Activated CD4-positive, alpha-beta T cell treated with anti-CD3 and anti-CD28 coated beads for 4 hours (primary cell): ENCODE measurements around the gene OR2V1.
"Not testable (repeated sequence)": the region's sequence is repeated elsewhere in the genome, so short reads cannot be mapped to it uniquely, and the experiment has no call there.

Experiments used
- DNase-seq, 2 donors: peaks; one replicate each; pipeline ENCODE4 v3.0.0-alpha.2; 2020

Gene OR2V1

GRCh38 chr5:181100121-181100875 is 30.7 kb downstream of the OR2V1 start:
- no peak for DNase-seq

- no peak for DNase-seq
Measured at GRCh38 chr5:181099602-181100086, 31.3 kb downstream of the OR2V1 start.

GRCh38 chr5:181098762-181099601 is 32.0 kb downstream of the OR2V1 start:
- DNase-seq: no peak

DNA sequence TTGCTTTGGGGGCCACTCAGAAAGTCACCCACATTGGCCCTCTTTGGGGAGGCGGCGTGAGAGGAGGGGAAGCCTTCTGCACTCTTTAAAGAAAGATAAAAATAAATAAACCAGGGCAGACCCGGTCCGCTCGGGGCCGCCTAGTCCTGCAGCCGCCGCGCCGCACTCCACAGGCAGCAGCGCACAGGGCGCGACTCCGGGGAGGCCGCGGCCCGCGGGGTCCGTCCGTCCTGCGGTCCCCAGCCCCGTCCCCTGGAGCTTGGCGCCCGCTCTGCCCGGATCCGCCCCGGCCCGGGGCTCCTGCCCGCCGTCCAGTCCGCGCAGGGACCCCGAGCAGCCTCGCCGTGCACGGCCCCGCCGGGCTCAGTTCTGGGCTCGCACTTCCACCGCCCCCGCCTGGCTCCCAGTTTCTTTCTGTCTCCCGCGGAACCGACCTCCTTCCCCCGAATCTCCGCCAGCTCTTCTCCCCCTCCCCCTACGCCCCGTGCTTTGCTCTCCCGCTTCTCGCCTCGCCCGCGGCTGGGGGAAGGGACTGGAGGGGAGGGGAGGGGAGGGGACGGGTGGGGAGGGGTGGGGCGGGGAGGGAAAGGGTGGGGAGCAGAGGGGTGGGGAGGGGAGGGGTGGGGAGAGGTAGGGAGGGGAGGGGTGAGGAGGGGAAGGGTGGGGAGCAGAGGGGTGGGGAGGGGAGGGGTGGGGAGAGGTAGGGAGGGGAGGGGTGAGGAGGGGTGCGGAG is 33.0 kb downstream of the OR2V1 start:
- not testable (repeated sequence) for DNase-seq

- DNase-seq: not testable (repeated sequence)
Measured at GRCh38 chr5:181097383-181097753, 33.6 kb downstream of the OR2V1 start.

- not testable (repeated sequence) for DNase-seq
Measured at GRCh38 chr5:181096721-181097382, 34.1 kb downstream of the OR2V1 start.

DNA sequence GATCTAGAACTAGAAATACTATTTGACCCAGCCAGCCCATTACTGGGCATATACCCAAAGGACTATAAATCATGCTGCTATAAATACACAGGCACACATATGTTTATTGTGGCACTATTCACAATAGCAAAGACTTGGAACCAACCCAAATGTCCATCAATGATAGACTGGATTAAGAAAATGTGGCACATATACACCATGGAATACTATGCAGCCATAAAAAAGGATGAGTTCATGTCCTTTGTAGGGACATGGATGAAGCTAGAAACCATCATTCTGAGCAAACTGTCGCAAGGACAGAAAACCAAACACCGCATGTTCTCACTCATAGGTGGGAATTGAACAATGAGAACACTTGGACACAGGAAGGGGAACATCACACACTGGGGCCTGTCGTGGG is 35.8 kb downstream of the OR2V1 start:
- DNase-seq: not testable (repeated sequence)

DNA sequence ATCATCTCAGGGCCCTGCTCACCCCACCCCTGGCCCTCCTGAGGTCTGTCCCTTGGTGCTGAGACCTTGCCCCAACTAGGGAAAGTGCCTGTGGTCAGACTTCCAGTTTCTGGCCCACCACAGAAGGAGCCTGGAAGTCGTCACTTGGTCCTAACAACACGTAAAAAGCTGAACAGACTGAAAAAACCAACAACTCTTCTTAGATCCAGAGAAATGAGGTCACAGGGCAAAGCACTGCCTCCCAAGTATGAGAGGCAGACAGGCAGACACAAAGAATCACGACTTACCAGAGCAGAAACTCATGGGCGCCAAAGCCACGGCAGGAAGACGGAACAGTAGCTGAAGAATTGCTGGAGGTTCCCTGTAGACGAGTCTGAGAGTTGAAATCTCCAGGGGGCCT is 38.5 kb downstream of the OR2V1 start:
- DNase-seq: no peak

DNA sequence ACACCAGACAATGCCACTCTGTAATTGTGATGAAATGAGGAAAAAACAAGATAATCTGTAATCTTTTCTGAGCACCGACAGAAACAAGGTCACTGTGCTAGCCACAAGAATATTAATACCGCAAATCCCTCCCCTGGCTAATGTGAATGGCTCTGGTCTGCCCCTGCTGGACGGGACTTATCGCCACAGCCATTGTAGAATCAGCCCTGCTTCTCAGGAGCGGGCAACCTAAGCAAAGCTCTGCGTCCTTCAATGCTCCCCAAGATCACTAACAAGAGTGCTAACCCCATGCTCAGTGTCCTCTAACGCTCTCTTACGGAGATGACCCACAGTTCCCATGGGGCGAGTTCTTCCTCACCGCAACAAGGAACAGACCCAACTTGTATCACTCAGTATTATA is 42.7 kb downstream of the OR2V1 start:
- no peak for DNase-seq

GRCh38 chr5:181087309-181087708 is 43.7 kb downstream of the OR2V1 start:
- no peak for DNase-seq

GRCh38 chr5:181086884-181087205 is 44.1 kb downstream of the OR2V1 start:
- DNase-seq: no peak

DNA sequence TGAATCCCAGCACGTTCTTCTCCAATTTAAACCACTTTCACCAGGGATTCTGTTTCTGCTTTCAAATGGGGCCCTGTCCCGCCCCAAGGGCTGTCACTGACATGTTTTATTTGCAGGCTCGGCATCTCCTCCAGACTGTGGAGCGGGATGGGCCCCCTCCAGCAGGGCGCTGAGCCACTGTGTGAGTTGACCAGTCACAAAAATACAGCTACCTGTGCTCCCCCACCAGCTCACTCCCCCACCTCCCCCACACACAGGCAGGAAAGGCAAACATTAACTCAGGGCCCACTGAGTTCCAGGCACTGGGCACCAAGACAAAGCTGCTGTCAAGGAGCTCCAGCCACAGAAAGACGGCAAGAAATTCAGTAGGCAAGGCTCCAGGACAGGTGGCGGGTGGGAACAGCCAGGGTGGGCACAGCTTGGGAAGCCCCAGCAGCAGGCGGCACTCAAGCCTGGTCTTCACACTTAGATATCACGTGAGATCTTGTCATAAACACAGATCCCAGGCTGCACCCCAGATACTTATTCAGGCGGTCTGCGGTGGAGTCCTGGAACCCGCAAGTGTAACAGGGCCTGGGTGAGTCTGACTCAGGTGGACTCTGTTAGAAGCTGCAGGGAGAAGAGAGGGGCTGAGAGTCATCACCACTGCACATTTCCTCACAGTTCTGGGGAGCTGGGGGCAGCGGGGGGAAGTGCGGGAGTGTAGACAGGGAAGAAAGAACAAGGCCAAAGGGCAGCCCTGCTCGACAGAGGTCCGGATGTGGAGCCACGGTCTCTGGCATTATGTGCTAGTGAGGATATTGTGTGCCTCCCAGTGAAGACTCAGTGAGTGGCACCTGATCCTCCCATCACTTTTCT is 44.7 kb downstream of the OR2V1 start:
- DNase-seq: no peak

DNA sequence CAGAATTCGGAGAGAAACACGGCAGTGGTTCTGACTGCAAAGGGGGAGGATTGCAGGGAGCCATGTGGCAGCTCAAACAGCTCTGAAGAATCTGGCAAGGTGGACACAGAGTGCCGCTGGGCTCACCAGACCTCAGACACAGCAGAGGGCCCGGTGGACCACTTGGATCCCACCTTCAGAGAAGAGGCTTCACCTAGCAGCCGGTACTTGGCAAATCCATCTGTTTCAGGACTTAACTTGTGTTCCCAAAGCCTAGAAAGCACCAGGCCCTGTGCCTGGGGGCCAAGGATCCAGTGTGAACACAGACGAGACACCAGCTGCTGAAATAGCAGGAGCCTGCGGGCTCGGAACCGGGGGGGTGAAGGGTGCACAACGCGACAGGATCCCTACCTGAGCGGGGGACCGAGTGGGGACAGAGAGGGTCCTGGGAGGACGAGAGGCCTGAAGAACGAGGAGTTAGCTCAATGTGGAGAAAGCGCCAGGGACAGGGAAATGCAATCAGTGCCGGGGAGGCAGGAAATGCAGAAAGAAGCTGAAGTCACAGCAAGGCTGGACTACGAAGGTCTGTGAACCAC is 46.3 kb downstream of the OR2V1 start:
- no peak for DNase-seq

DNA sequence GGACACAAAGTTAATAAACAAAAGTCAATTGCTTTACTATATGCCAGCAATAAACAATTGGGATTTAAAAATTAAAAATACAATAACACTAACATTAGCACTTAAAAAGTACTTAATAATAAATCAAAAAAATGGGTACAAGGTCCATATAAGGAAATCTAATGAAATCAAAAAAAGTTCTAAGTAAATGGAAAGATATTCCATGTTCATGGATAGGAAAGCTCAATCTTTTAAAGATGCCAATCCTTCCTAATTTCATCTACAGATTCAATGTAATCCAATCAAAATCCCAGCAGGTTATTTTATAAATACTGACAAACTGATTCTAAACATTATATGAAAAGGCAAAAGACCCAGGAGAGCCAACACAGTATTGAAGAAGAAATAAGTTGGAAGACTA is 49.0 kb downstream of the OR2V1 start:
- no peak for DNase-seq

DNA sequence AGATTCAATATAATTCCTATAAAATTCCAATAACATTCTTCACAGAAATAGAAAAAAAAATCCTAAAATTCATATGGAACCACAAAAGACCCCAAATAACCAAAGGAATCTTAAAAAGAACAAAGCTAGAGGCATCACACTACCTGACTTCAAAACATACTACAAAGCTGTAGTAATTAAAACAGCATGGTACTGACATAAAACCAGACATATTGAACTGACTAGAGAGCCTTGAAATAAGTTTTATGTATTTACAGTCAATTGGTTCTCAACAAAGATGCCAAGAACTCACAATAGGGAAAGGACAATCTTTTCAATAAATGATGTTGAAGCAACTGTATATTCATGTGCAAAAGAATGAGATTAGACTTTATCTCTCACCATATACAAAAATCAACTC is 54.0 kb downstream of the OR2V1 start:
- no peak for DNase-seq
